Nucleus accumbens (tissue), 56 donors: ENCODE results near the gene REV1.

Experiments
- DNase-seq, 56 donors: peaks; one replicate each; lab custom pipeline; 2025; lab: John Stamatoyannopoulos, UW

Gene REV1

DNA sequence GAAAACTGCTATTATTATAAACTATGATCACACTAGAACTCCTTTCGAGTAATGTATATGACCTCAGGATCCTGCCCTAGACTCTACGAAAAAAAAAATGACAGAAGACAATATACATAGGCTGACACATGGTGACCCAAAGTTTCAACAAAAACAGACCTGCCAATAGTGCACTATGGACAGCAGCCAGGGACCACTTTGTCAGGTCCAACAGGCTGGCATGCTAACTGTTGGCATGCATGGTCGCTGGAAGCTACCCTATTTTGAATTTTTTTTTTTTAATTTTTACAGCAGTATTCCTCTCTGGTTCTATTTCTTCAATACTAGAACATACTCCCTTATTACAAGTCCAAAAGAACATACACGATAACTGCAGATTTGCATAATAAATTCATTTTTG lies 38.1 kb downstream of the REV1 start:
- DNase-seq = no peak

DNA sequence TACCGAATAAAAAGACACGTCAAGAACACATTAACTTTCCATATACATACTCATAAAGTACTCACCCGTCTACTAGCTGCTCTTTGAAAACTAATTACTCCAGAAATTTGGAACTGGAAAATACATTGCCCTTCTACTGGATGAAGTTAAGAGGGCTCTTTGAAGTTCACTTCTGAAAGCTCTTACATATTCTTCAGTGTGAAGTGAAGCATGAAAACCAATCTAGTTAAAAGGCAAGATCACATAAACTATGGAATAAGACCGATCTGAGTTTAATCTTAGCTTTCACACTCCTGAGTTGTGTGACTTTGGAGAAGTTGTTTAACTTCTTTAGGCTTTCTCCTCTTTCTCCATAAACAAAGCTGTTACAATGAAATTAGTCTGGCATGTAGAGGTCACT lies 38.5 kb downstream of the REV1 start:
- DNase-seq = no peak

- no peak for DNase-seq
Measured at GRCh38 chr2:99450199-99450598, 39.6 kb downstream of the REV1 start.

GRCh38 chr2:99448556-99448955 lies 41.3 kb downstream of the REV1 start:
- no peak for DNase-seq

DNA sequence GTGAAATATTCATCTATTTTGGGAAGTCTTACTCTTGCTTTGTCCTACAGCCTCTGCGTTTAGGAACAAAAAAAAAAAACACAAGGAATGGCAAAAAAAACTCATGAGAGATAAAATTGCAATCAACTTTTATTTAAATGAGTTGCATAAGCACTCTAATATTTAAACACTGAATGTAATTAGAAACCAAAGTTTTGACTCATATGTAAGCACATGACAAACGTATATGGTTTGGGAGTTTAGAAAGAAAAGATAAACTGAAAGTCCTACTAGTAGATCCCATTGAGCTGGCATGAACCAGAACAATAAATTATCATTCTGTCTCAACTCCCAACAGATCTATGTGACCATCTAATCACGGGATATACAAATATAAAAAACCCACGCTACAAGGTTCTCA lies 44.8 kb downstream of the REV1 start:
- DNase-seq = no peak

DNA sequence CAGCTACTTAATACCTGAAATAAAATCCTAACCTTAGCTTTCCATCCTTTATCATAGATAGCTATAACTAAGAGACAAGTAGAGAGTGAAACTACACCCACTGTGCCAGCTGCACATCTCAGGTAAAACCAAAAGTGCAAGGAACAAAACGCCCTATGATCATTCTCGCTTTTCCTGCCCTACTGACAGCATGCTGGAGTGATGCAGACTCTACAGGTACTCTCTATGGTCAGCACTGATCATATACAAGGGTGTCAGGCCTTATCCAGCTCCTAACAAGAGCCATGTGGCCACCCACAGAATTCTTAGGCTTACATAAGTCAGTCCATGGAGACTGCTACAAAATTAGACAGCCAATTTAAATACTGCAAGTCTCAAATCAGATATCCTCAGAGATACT lies 45.6 kb downstream of the REV1 start:
- peak in 4 of 56 donors; percentile 1 to 17 (median 7) for DNase-seq

- DNase-seq = no peak
Measured at GRCh38 chr2:99442837-99443236, 47.0 kb downstream of the REV1 start.

GRCh38 chr2:99439971-99440505 lies 49.8 kb downstream of the REV1 start:
- no peak for DNase-seq

- DNase-seq = no peak
Measured at GRCh38 chr2:99436874-99437273, 52.9 kb downstream of the REV1 start.

DNA sequence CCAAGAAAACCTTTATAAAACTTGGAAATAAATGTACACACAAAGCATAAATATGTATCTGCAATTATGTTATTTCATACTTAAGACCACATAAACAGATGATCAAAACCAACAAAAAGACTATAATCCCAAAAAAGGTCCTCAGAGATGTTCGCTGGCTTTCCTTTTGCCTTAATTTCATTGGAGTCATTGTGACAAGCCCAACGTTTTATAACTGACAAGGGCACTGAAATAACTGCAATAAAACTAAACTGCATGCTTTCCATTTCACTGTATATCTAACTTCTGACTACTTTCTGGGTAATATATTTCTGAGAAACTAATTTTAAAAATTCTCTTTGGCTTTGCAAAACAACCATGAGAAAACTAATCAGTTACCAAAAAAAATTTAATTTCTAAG lies 56.5 kb downstream of the REV1 start:
- DNase-seq = no peak

DNA sequence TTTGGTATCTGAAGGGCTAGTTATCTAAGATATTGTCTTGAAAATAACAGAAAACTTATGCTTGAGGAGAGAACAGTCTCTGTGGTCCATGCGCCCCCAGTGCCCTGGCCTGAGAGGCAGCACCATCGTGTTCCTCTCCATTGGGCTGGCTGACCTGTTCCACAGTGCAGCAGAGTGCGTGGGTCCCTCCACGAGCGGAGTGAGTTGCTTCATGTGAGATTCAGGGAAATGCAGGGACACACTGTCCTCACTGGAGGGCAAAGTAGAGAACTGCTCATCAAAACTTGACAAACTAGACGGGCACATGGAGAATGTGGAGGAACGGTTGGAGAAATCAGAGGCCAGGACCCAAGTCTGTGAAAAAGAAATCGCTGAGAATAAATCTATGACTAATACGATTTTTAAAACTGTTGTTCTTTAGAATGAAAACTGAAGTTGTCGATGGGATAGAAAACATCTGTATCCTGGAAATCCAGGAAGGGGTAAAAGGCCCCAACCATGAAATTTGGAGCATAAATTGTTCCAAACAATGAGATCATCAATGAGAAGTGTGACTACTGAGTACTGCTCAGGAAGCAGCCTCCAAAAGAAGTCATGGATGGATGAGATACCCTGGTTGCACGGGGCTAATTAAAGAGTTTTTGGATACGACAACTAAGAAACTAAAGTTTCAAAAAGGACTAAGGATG lies 58.1 kb downstream of the REV1 start:
- no peak for DNase-seq

DNA sequence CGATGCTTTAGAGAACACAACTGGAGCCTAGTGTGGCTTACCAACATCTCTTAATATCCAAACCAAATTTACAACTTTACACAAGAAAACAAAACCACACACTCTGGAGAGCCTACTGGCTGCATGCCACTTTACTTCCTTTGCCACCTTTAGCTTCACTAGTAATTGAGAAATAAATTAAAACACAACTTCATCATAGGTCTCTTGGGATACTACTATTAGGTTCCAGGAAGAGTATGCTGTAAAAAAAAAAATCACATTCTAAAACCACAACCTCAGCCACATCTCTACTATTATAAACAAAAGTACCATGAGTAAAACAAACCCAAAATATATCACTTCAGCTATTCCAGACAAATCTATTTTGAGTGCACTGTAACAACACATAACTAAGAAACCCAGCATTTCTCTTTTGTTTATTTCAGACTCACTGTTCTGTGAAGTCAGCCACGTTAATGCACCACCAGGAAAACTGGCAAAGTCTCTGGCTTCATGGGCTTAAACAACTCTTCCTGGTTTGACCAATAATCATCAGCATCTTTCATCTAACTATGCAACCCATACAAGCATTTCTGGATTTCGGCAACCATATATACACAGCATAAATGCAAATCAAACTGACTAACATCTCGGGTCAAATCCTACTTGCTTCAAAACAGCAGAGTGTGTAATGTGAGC lies 59.1 kb downstream of the REV1 start:
- no peak for DNase-seq

DNA sequence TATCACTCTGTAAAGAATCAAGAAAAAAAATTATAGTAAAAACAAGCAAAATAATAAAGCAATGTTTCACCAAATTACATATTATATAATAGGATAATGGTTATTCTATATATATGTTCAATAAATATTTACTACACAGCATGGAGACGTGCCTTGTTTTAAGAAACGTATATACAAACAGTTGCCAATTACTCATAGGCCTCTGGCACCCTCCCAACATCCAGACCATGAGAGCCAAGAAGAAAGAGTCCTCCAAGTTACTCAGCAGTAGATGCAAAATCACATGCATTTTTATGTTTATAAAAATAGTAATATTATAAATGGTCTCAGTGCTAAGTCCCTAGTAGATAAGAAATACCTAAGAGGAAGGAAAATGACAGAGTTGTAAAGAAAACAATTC lies 64.8 kb downstream of the REV1 start:
- DNase-seq = peak in 1 of 56 donors; percentile 47

DNA sequence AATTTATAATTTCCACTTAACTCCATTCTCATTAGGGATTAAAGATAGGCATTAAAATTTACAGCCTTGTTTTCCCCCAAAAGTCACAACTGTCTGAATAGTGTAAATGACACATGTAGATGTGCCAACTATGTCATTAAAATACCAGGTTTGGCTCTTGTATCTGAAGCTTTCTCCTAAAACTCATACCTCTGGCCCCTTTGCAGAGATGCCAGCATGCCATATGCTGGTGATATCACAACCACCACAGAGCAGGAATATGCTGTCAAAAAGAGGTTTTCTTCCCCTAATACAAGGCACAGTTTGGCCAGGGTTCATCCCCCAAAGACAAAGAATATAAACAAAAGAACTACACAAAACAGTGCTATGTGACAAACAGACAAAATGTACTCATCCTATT lies 65.4 kb downstream of the REV1 start:
- DNase-seq = no peak

- no peak for DNase-seq
Measured at GRCh38 chr2:99422599-99422998, 67.2 kb downstream of the REV1 start.

GRCh38 chr2:99421469-99421868 lies 68.3 kb downstream of the REV1 start:
- no peak for DNase-seq

DNA sequence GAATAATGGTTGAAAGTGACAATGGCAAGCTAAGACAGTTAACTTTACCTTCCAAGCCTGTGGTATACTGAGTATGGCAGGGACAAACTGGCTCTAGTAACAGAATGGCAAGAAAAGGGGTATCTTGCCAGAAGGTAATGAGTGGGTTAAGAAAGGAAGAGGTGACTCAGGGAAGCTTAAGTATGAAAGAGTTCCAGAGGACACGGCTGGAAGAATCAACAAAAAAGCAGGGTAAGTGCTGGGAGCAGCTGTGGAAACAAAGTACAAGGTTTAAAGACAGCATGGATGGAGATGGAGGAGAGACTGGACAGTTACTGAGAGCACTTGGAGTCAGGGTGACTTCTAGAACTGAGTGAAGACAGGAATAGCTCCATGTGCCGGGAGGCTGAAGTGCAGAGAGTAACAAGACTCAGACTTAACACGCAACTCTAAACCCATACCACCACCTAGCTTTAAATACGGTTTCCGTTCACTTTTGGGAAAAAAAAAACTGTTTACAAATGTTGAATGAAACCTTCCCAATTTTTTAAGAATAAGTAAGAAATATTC lies 69.0 kb downstream of the REV1 start:
- no peak for DNase-seq

- DNase-seq = no peak
Measured at GRCh38 chr2:99420031-99420430, 69.8 kb downstream of the REV1 start.

DNA sequence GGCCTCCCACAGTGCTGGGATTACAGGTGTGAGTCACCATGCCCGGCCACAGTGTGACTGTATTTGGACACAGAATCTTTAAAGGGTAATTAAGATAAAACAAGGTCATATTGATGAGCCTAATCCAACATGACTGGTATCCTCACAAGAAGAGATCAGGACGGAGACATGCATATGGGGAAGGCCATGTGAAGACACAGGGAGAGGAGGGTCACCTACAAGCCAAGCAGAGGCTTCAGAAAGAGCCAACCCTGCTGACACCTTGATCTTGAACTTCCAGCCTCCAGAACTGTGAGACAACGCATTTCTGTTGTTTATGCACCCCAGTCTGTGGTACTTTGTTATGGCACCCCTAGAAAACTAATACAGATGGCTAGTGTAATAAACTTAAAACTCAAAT lies 72.4 kb downstream of the REV1 start:
- DNase-seq = no peak

DNA sequence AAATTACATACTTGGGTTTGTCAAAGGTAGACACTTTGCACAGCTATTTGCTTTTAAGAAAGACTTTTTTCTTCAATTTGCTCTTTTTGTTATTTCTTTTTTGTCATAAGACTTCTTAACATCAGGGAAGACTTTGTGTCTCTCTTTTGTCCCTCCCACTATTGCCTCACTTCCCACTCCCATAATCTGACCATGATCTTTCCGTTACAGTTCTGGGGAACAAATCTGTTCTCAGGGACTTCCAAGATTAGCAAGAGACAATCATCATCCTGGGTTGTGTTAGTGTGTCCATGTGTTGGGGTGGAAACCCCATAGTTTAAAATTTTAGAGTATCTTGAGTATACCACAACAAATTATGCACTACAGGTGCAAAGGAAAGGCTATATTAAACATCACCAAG lies 75.3 kb downstream of the REV1 start:
- DNase-seq = no peak

- no peak for DNase-seq
Measured at GRCh38 chr2:99410276-99410675, 79.5 kb downstream of the REV1 start.

- DNase-seq = no peak
Measured at GRCh38 chr2:99406137-99406536, 83.7 kb downstream of the REV1 start.
